ENCODE results near the gene VANGL1.

VANGL1 gene

DNA sequence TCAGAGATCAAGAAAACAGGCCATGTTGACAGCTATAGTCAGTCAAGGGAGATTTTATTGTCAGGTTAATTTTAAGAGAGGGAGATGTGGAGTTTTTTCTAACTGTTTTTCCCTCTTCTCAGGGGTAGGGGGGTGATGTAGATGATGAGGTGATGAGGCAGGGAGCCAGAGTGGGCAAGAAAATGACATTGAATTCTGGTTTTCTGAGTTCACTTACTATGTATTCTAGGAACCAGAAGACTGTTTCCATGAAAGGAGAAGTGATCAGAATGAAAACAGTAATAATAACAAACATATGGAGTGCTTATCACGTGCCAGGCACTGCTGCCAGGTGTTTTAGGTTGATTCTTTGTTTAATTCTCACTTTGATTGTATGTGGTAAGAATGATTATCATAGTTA, 86.6 kb downstream of the VANGL1 start:
- H3F3A ChIP-seq (ENCODE audit: insufficient read depth, low read length): no peaks in the 10 kb centered on the region
- H3K27ac ChIP-seq (ENCODE audit: low read depth, low read length, poor library complexity, severe bottlenecking): no peak overlapping the region
- no peaks in the 10 kb centered on the region for H3K36me3 ChIP-seq (ENCODE audit: insufficient read depth, low read length)
- no peak overlapping the region for H3K4me2 ChIP-seq (ENCODE audit: low read length)
- no peaks in the 10 kb centered on the region for H3K79me2 ChIP-seq (ENCODE audit: insufficient read depth, low read length)
- H3K4me3 ChIP-seq (ENCODE audit: low read depth, low read length, poor library complexity, severe bottlenecking): no peak overlapping the region
- H4K20me1 ChIP-seq (ENCODE audit: insufficient read depth, low read length): no peaks in the 10 kb centered on the region
- H3K9me2 ChIP-seq (ENCODE audit: low read depth, low read length): no peaks in the 10 kb centered on the region
- H3K27me3 ChIP-seq (ENCODE audit: insufficient read depth, low read length): no peaks in the 10 kb centered on the region
- TF ChIP-seq EZH2 (IDR thresholded peaks at IDR 0.05; ENCODE audit: borderline replicate concordance, low read length): no peak
- TF ChIP-seq, protein P1, sequence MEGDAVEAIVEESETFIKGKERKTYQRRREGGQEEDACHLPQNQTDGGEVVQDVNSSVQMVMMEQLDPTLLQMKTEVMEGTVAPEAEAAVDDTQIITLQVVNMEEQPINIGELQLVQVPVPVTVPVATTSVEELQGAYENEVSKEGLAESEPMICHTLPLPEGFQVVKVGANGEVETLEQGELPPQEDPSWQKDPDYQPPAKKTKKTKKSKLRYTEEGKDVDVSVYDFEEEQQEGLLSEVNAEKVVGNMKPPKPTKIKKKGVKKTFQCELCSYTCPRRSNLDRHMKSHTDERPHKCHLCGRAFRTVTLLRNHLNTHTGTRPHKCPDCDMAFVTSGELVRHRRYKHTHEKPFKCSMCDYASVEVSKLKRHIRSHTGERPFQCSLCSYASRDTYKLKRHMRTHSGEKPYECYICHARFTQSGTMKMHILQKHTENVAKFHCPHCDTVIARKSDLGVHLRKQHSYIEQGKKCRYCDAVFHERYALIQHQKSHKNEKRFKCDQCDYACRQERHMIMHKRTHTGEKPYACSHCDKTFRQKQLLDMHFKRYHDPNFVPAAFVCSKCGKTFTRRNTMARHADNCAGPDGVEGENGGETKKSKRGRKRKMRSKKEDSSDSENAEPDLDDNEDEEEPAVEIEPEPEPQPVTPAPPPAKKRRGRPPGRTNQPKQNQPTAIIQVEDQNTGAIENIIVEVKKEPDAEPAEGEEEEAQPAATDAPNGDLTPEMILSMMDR (IDR thresholded peaks at IDR 0.05; ENCODE audit: low read length): no peak
- no peak overlapping the region for H2AFZ ChIP-seq (ENCODE audit: low read length)
- no peaks in the 10 kb centered on the region for H3K9me3 ChIP-seq (ENCODE audit: low read length)
- H3K4me1 ChIP-seq (ENCODE audit: insufficient read depth, low read length, severe bottlenecking): no peaks in the 10 kb centered on the region
- H3K9ac ChIP-seq (ENCODE audit: low read length): no peak overlapping the region

DNA sequence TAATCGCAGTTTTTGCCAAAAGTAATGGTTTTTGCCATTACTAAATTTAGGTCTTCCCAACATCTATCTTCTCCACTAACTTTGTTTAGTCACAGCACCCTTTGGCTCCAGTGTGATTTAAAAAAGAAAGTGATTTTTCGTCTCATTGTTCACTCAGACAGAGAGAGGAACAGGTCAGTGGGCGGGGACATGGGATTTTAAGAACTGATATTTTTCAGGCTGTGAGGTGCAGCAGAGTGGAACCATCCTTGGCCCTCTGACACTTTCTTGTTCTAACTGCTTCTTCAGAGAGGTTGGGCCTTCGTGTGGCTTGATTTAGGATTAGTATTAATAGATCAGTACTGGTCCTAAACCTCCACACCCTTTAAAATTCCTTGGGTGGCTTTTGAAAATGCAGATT, 88.0 kb downstream of the VANGL1 start:
- Histone ChIP-seq H3K27me3 (ENCODE audit: insufficient read depth, low read length) (no peaks in the 10 kb centered on the region), H3K9me2 (ENCODE audit: low read depth, low read length) (no peaks in the 10 kb centered on the region), H3K4me2 (ENCODE audit: low read length) (no peak overlapping the region), H3K9ac (ENCODE audit: low read length) (no peak overlapping the region), H3K4me1 (ENCODE audit: insufficient read depth, low read length, severe bottlenecking) (no peaks in the 10 kb centered on the region), H3F3A (ENCODE audit: insufficient read depth, low read length) (no peaks in the 10 kb centered on the region), H3K36me3 (ENCODE audit: insufficient read depth, low read length) (no peaks in the 10 kb centered on the region), H3K27ac (ENCODE audit: low read depth, low read length, poor library complexity, severe bottlenecking) (no peak overlapping the region), H3K9me3 (ENCODE audit: low read length) (no peaks in the 10 kb centered on the region), H3K79me2 (ENCODE audit: insufficient read depth, low read length) (no peaks in the 10 kb centered on the region), H4K20me1 (ENCODE audit: insufficient read depth, low read length) (no peaks in the 10 kb centered on the region), H2AFZ (ENCODE audit: low read length) (no peak overlapping the region), H3K4me3 (ENCODE audit: low read depth, low read length, poor library complexity, severe bottlenecking) (no peak overlapping the region)
- TF ChIP-seq EZH2 (IDR thresholded peaks at IDR 0.05; ENCODE audit: borderline replicate concordance, low read length): no peak
- TF ChIP-seq, protein P1 (IDR thresholded peaks at IDR 0.05; ENCODE audit: low read length): no peak

DNA sequence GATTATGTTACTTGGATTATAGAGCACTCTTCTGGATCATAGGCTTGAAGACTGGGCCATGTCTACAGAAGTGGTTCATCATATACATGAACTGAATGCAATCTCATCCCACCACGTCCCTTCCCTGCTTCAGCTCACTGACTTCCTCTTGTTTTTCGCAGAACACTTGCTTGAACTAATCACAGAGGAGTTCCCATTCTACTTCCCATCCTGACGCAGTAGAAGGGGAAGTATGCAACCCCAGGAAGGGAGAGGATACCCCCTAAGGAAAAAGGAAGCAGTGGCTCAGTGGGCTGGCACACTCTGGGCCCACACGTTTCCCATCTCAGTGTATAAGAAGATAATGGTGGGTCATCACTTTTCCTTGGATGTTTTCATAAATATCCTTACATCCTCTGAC, 90.5 kb downstream of the VANGL1 start:
- Histone ChIP-seq H3K27me3 (ENCODE audit: insufficient read depth, low read length) (no peaks in the 10 kb centered on the region), H3K4me2 (ENCODE audit: low read length) (no peak overlapping the region), H4K20me1 (ENCODE audit: insufficient read depth, low read length) (no peaks in the 10 kb centered on the region), H2AFZ (ENCODE audit: low read length) (no peak overlapping the region), H3K36me3 (ENCODE audit: insufficient read depth, low read length) (no peaks in the 10 kb centered on the region), H3K4me3 (ENCODE audit: low read depth, low read length, poor library complexity, severe bottlenecking) (no peak overlapping the region), H3K27ac (ENCODE audit: low read depth, low read length, poor library complexity, severe bottlenecking) (no peak overlapping the region), H3K9ac (ENCODE audit: low read length) (no peak overlapping the region), H3K9me2 (ENCODE audit: low read depth, low read length) (no peaks in the 10 kb centered on the region), H3F3A (ENCODE audit: insufficient read depth, low read length) (no peaks in the 10 kb centered on the region), H3K9me3 (ENCODE audit: low read length) (no peaks in the 10 kb centered on the region), H3K4me1 (ENCODE audit: insufficient read depth, low read length, severe bottlenecking) (no peaks in the 10 kb centered on the region), H3K79me2 (ENCODE audit: insufficient read depth, low read length) (no peaks in the 10 kb centered on the region)
- no peak for TF ChIP-seq EZH2 (IDR thresholded peaks at IDR 0.05; ENCODE audit: borderline replicate concordance, low read length)
- TF ChIP-seq, protein P1 (IDR thresholded peaks at IDR 0.05; ENCODE audit: low read length): no peak
